Measurements from ENCODE around the gene DENND6B. TPM values are rescaled to one million over a fixed set of nuclear protein-coding genes. Genes with fewer than 3 reads are reported as not detected.
A peak's percentile ranks its signal among the peaks of the same experiment; 100 is the strongest.

DENND6B gene
- total RNA-seq, 5 donors from 2014 or later (not counting 1 experiment from before 2014, with no cell fraction given): 2.1 to 5.0 (median 3.5) TPM

- peaks cover 0 to 5% of the 10 kb centered on the region in 2 experiments for H3K27me3 ChIP-seq (replicated peaks in 1 of 2; ENCODE audit: control insufficient read depth in 2 of 2, extremely low read depth in 1 of 2, insufficient read depth in 2 of 2, low read length in 1 of 2)
- POLR2A ChIA-PET: no interaction called here
- H3K4me1 ChIP-seq (ENCODE audit: control insufficient read depth in 1 of 2, extremely low read depth in 1 of 2, insufficient read depth in 2 of 2, low read length in 2 of 2): peaks cover 12 to 29% of the 10 kb centered on the region in 2 experiments
- ATAC-seq (replicated peaks in 1 of 4) (no peak), DNase-seq (no peak)
- CTCF ChIA-PET: no interaction called here
- 80% methylated on average over 6 of the region's 17 CpGs for WGBS (ENCODE audit: insufficient coverage)
- H3K36me3 ChIP-seq (ENCODE audit: control insufficient read depth in 2 of 2, extremely low read depth in 1 of 2, insufficient read depth in 1 of 2, low read length in 1 of 2): no peaks in the 10 kb centered on the region
- no peaks in the 10 kb centered on the region for H3K9me3 Mint-ChIP-seq
- peak overlapping the region; percentile 55 to 93 for H3K27ac Mint-ChIP-seq
- H3K27ac ChIP-seq (ENCODE audit: low read length): peak overlapping the region; percentile 80
- H3K27me3 Mint-ChIP-seq: peaks cover 0 to 2% of the 10 kb centered on the region in 2 donors
- H3K36me3 Mint-ChIP-seq: no peaks in the 10 kb centered on the region
- no peaks in the 10 kb centered on the region for H3K9me3 ChIP-seq
- H3K4me3 ChIP-seq (ENCODE audit: control insufficient read depth in 1 of 2, extremely low read depth in 1 of 2, low read length in 1 of 2): peak overlapping the region in 1 of 2 donors; percentile 32
- H3K4me1 Mint-ChIP-seq: peaks cover 15 to 22% (median 16%) of the 10 kb centered on the region in 3 donors
- peak overlapping the region in 2 of 3 donors; percentile 76 to 82 for H3K4me3 Mint-ChIP-seq
Observed at GRCh38 chr22:50313600-50313999, 13.2 kb downstream of the DENND6B start.

- ATAC-seq (replicated peaks in 1 of 4): no peak
- DNase-seq: no peak
- peaks cover 12 to 34% of the 10 kb centered on the region in 2 experiments for H3K4me1 ChIP-seq (ENCODE audit: control insufficient read depth in 1 of 2, extremely low read depth in 1 of 2, insufficient read depth in 2 of 2, low read length in 2 of 2)
- Mint-ChIP-seq H3K36me3 (no peaks in the 10 kb centered on the region), H3K9me3 (no peaks in the 10 kb centered on the region), H3K4me3 (no peak overlapping the region), H3K27me3 (peaks cover 0 to 3% of the 10 kb centered on the region in 2 donors), H3K27ac (no peak overlapping the region), H3K4me1 (peaks cover 15 to 22% (median 16%) of the 10 kb centered on the region in 3 donors)
- CTCF ChIA-PET: no interaction called here
- H3K27me3 ChIP-seq (replicated peaks in 1 of 2; ENCODE audit: control insufficient read depth in 2 of 2, extremely low read depth in 1 of 2, insufficient read depth in 2 of 2, low read length in 1 of 2): peaks cover 0 to 11% of the 10 kb centered on the region in 2 experiments
- 94% methylated on average over 2 of the region's 7 CpGs for WGBS (ENCODE audit: insufficient coverage)
- no peak overlapping the region for H3K27ac ChIP-seq (ENCODE audit: low read length)
- POLR2A ChIA-PET: no interaction called here
- H3K36me3 ChIP-seq (ENCODE audit: control insufficient read depth in 2 of 2, extremely low read depth in 1 of 2, insufficient read depth in 1 of 2, low read length in 1 of 2): no peaks in the 10 kb centered on the region
- H3K9me3 ChIP-seq: no peaks in the 10 kb centered on the region
- no peak overlapping the region for H3K4me3 ChIP-seq (ENCODE audit: control insufficient read depth in 1 of 2, extremely low read depth in 1 of 2, low read length in 1 of 2)
Observed at GRCh38 chr22:50313021-50313420, 13.8 kb downstream of the DENND6B start.

- ChIA-PET CTCF (no interaction called here), POLR2A (no interaction called here)
- Histone ChIP-seq H3K4me3 (ENCODE audit: control insufficient read depth in 1 of 2, extremely low read depth in 1 of 2, low read length in 1 of 2) (no peak overlapping the region), H3K27me3 (replicated peaks in 1 of 2; ENCODE audit: control insufficient read depth in 2 of 2, extremely low read depth in 1 of 2, insufficient read depth in 2 of 2, low read length in 1 of 2) (peaks cover 0 to 14% of the 10 kb centered on the region in 2 experiments), H3K9me3 (no peaks in the 10 kb centered on the region), H3K4me1 (ENCODE audit: control insufficient read depth in 1 of 2, extremely low read depth in 1 of 2, insufficient read depth in 2 of 2, low read length in 2 of 2) (peaks cover 12 to 37% of the 10 kb centered on the region in 2 experiments), H3K27ac (ENCODE audit: low read length) (no peak overlapping the region), H3K36me3 (ENCODE audit: control insufficient read depth in 2 of 2, extremely low read depth in 1 of 2, insufficient read depth in 1 of 2, low read length in 1 of 2) (no peaks in the 10 kb centered on the region)
- peaks cover 0 to 3% of the 10 kb centered on the region in 2 donors for H3K27me3 Mint-ChIP-seq
- H3K27ac Mint-ChIP-seq: no peak overlapping the region
- peaks cover 15 to 22% (median 16%) of the 10 kb centered on the region in 3 donors for H3K4me1 Mint-ChIP-seq
- no peak overlapping the region for H3K4me3 Mint-ChIP-seq
- H3K9me3 Mint-ChIP-seq: no peaks in the 10 kb centered on the region
- ATAC-seq (replicated peaks in 1 of 4): no peak
- 97% methylated on average over 4 of the region's 12 CpGs for WGBS (ENCODE audit: insufficient coverage)
- H3K36me3 Mint-ChIP-seq: no peaks in the 10 kb centered on the region
- DNase-seq: no peak
Observed at GRCh38 chr22:50312371-50312770, 14.4 kb downstream of the DENND6B start.

DNA sequence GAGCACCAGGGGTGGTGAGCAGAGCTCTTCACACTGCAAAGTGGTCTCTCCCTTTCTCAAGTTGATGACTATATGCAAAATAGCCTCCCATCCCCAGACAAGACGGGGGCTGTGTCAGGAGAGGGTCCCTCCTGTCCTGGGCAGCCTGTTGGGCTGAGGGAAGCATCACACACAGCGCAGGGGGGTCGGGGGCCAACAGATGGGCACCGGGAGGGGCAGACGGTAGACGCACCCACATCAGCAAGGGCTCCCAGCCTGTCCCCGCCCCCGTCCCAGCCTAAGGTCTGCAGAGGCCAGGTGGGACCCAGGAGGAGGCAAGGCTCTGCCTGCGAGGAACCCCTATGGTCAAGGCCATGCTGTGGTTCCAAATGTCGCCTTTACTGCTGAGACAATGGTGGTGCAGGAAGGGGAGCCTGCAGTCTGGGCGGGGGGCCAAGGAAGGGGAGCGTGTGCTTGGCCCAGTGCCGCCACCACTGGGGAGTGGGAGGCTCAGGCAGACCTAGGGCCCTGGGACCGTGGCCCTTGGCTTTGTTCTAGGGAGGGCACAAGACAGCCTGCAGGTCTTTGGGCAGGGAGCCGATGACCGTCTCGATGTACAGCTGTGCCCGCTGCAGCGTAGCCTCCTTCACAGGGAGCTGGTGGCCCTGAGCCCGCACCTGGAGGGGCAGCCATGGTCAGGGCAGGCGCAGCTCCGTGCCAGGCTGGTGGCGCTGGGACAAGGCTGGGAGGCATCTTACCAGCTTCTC is 15.0 kb downstream of the DENND6B start:
- H3K27ac Mint-ChIP-seq: no peak overlapping the region

GRCh38 chr22:50310949-50311444 is 15.8 kb downstream of the DENND6B start:
- peaks cover 16 to 26% (median 19%) of the 10 kb centered on the region in 3 donors for H3K4me1 Mint-ChIP-seq
- H3K36me3 Mint-ChIP-seq: no peaks in the 10 kb centered on the region
- H3K4me3 Mint-ChIP-seq: no peak overlapping the region
- Histone ChIP-seq H3K4me3 (ENCODE audit: control insufficient read depth in 1 of 2, extremely low read depth in 1 of 2, low read length in 1 of 2) (no peak overlapping the region), H3K27me3 (replicated peaks in 1 of 2; ENCODE audit: control insufficient read depth in 2 of 2, extremely low read depth in 1 of 2, insufficient read depth in 2 of 2, low read length in 1 of 2) (peaks cover 0 to 23% of the 10 kb centered on the region in 2 experiments), H3K27ac (ENCODE audit: low read length) (no peak overlapping the region), H3K9me3 (no peaks in the 10 kb centered on the region), H3K4me1 (ENCODE audit: control insufficient read depth in 1 of 2, extremely low read depth in 1 of 2, insufficient read depth in 2 of 2, low read length in 2 of 2) (peaks cover 12 to 48% of the 10 kb centered on the region in 2 experiments), H3K36me3 (ENCODE audit: control insufficient read depth in 2 of 2, extremely low read depth in 1 of 2, insufficient read depth in 1 of 2, low read length in 1 of 2) (no peaks in the 10 kb centered on the region)
- H3K27ac Mint-ChIP-seq: no peak overlapping the region
- POLR2A ChIA-PET: no interaction called here
- H3K27me3 Mint-ChIP-seq: peaks cover 3 to 7% of the 10 kb centered on the region in 2 donors
- CTCF ChIA-PET: no interaction called here
- DNase-seq: no peak
- WGBS (ENCODE audit: insufficient coverage): 91% methylated on average over 12 of the region's 16 CpGs
- ATAC-seq (replicated peaks in 1 of 4): no peak
- no peaks in the 10 kb centered on the region for H3K9me3 Mint-ChIP-seq

More for the DNA sequence above, 15.0 kb downstream of the DENND6B start:
- Mint-ChIP-seq H3K4me1 (peaks cover 15 to 22% (median 16%) of the 10 kb centered on the region in 3 donors), H3K4me3 (no peak overlapping the region), H3K27me3 (peaks cover 0 to 3% of the 10 kb centered on the region in 2 donors), H3K36me3 (no peaks in the 10 kb centered on the region), H3K9me3 (no peaks in the 10 kb centered on the region)
- CTCF ChIA-PET: no interaction called here
- H3K9me3 ChIP-seq: no peaks in the 10 kb centered on the region
- ATAC-seq (replicated peaks in 1 of 4) (no peak), DNase-seq (no peak)
- peaks cover 12 to 40% of the 10 kb centered on the region in 2 experiments for H3K4me1 ChIP-seq (ENCODE audit: control insufficient read depth in 1 of 2, extremely low read depth in 1 of 2, insufficient read depth in 2 of 2, low read length in 2 of 2)
- H3K27ac ChIP-seq (ENCODE audit: low read length): no peak overlapping the region
- peaks cover 0 to 15% of the 10 kb centered on the region in 2 experiments for H3K27me3 ChIP-seq (replicated peaks in 1 of 2; ENCODE audit: control insufficient read depth in 2 of 2, extremely low read depth in 1 of 2, insufficient read depth in 2 of 2, low read length in 1 of 2)
- POLR2A ChIA-PET: no interaction called here
- 92% methylated on average over 23 of the region's 23 CpGs for WGBS (ENCODE audit: insufficient coverage)
- H3K36me3 ChIP-seq (ENCODE audit: control insufficient read depth in 2 of 2, extremely low read depth in 1 of 2, insufficient read depth in 1 of 2, low read length in 1 of 2): no peaks in the 10 kb centered on the region
- no peak overlapping the region for H3K4me3 ChIP-seq (ENCODE audit: control insufficient read depth in 1 of 2, extremely low read depth in 1 of 2, low read length in 1 of 2)

DNA sequence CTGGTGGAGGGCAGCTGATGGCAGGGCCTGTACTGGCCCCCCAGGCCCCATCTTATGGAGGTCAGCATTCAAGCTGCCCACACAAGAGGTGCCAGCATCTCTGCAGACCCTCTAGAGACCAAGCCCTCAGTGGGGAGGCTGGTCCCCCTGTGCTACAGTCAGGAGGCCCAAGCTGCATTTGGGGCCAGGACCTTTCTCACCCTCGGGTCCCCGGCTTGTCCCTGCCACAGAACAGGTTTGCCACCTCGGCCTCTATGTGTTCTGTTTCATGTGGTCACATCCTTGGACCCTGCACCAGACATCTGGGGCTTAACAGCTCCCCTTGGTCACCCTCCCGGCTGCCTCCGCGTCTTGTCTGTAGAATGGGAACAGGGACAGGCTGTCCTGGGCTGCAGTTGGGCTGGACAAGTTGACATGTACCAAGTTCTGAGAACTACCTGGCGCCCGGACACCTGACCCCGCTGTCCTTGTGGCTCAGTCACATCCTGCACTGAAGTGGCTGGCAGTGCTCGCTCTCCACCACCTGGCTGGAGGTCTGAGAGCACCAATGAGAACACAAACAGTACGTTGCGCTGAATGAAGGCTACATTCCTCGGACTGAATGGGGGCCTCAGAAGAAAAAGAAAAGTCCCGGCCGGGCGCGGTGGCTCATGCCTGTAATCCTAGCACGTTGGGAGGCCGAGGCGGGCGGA is 16.6 kb downstream of the DENND6B start:
- Histone ChIP-seq H3K27me3 (replicated peaks in 1 of 2; ENCODE audit: control insufficient read depth in 2 of 2, extremely low read depth in 1 of 2, insufficient read depth in 2 of 2, low read length in 1 of 2) (peaks cover 0 to 31% of the 10 kb centered on the region in 2 experiments), H3K36me3 (ENCODE audit: control insufficient read depth in 2 of 2, extremely low read depth in 1 of 2, insufficient read depth in 1 of 2, low read length in 1 of 2) (no peaks in the 10 kb centered on the region), H3K27ac (ENCODE audit: low read length) (no peak overlapping the region), H3K9me3 (no peaks in the 10 kb centered on the region), H3K4me1 (ENCODE audit: control insufficient read depth in 1 of 2, extremely low read depth in 1 of 2, insufficient read depth in 2 of 2, low read length in 2 of 2) (peaks cover 12 to 43% of the 10 kb centered on the region in 2 experiments), H3K4me3 (ENCODE audit: control insufficient read depth in 1 of 2, extremely low read depth in 1 of 2, low read length in 1 of 2) (no peak overlapping the region)
- DNase-seq (no peak), ATAC-seq (replicated peaks in 1 of 4) (no peak)
- H3K27ac Mint-ChIP-seq: no peak overlapping the region
- ChIA-PET POLR2A (no interaction called here), CTCF (no interaction called here)
- H3K4me1 Mint-ChIP-seq: peaks cover 12 to 24% (median 18%) of the 10 kb centered on the region in 3 donors
- no peaks in the 10 kb centered on the region for H3K36me3 Mint-ChIP-seq
- no peak overlapping the region for H3K4me3 Mint-ChIP-seq
- 89% methylated on average over 13 of the region's 21 CpGs for WGBS (ENCODE audit: insufficient coverage)
- H3K27me3 Mint-ChIP-seq: peaks cover 5 to 11% of the 10 kb centered on the region in 2 donors
- no peaks in the 10 kb centered on the region for H3K9me3 Mint-ChIP-seq
